H1 (cell line): ENCODE data around the gene HRH3. TPM values are rescaled to one million over a fixed set of nuclear protein-coding genes. Genes with fewer than 3 reads are reported as not detected.

Source experiments
- CTCF ChIA-PET: fragments of 300-600 bp; sonication (Branson Sonifier 250); formaldehyde crosslinking; loops from one replicate; lab custom pipeline; 2021; ENCODE audit not compliant: partially characterized antibody; lab: Charles Lee
- POLR2A ChIA-PET: fragments of 300-600 bp; sonication (Branson Sonifier 250); formaldehyde crosslinking; loops from one replicate; lab custom pipeline; 2021; ENCODE audit warnings: inconsistent platforms; ENCODE audit not compliant: partially characterized antibody; lab: Charles Lee
- DNase-seq, 2 experiments: peaks; one replicate each; pipeline versions ENCODE4 v3.0.0 to v3.0.0-alpha.2; 2010 to 2022; ENCODE audit warnings: low spot score in 2 of 2, low read depth in 1 of 2, mixed read lengths in 1 of 2
- FAIRE-seq: peaks from 2 replicates; lab custom pipeline; 2011; peaks lifted over from hg19 to GRCh38; lab: Jason Lieb, UNC
- H2AFZ ChIP-seq: 2 replicates; pipeline ENCODE4 v1.8.1; 2012; ENCODE audit warnings: low read length, inconsistent platforms
- H2AK5ac ChIP-seq: 2 replicates; pipeline ENCODE4 v1.6.1; 2013; ENCODE audit warnings: low read depth, low read length
- H2BK120ac ChIP-seq: replicated peaks from 2 replicates; pipeline ENCODE3; 2013; ENCODE audit warnings: low read depth, low read length, inconsistent platforms
- H2BK12ac ChIP-seq: 2 replicates; pipeline ENCODE4 v1.6.1; 2013; ENCODE audit warnings: low read depth, low read length
- H2BK15ac ChIP-seq: 2 replicates; pipeline ENCODE4 v1.6.1; 2013; ENCODE audit warnings: low read length
- H2BK20ac ChIP-seq: 2 replicates; pipeline ENCODE4 v1.6.1; 2013; ENCODE audit warnings: low read length
- H2BK5ac ChIP-seq: 2 replicates; pipeline ENCODE4 v1.6.1; 2013; ENCODE audit warnings: low read depth, low read length
- H3K14ac ChIP-seq: 2 replicates; pipeline ENCODE4 v1.6.1; 2013; ENCODE audit warnings: inconsistent platforms; ENCODE audit not compliant: insufficient read length
- H3K18ac ChIP-seq: 2 replicates; pipeline ENCODE4 v1.6.1; 2013; ENCODE audit warnings: low read length; ENCODE audit errors: extremely low read depth
- H3K23ac ChIP-seq: 2 replicates; pipeline ENCODE4 v1.6.1; 2013; ENCODE audit warnings: inconsistent platforms; ENCODE audit not compliant: insufficient read length
- H3K23me2 ChIP-seq: 2 replicates; pipeline ENCODE4 v1.6.1; 2013; ENCODE audit warnings: low read depth, low read length
- H3K27ac ChIP-seq: 2 replicates; pipeline ENCODE4 v1.6.1; 2011; ENCODE audit warnings: low read depth, low read length, inconsistent platforms
- H3K27me3 ChIP-seq, 4 experiments: replicated peaks in 1 of 4; 1 replicate in 1 of 4; 2 replicates in 3 of 4; pipeline versions ENCODE4 v1.6.1 to v1.8.1; 2011 to 2013; ENCODE audit warnings: low read length in 3 of 4, mild to moderate bottlenecking in 3 of 4, inconsistent platforms in 2 of 4, mixed read lengths in 2 of 4, moderate library complexity in 1 of 4; ENCODE audit not compliant: control insufficient read depth in 3 of 4, insufficient read depth in 3 of 4; ENCODE audit errors: extremely low read depth in 1 of 4
- H3K36me3 ChIP-seq, 4 experiments: 2 replicates each; pipeline versions ENCODE4 v1.6.1 to v1.8.1; 2011 to 2013; ENCODE audit warnings: mild to moderate bottlenecking in 4 of 4, low read length in 3 of 4, moderate library complexity in 2 of 4, control low read depth in 1 of 4, inconsistent platforms in 1 of 4; ENCODE audit not compliant: insufficient read depth in 4 of 4, control insufficient read depth in 2 of 4
- H3K4ac ChIP-seq: replicated peaks from 2 replicates; pipeline ENCODE3; 2013; ENCODE audit warnings: low read length, low read depth, mixed read lengths, inconsistent platforms; ENCODE audit not compliant: insufficient read length
- H3K4me1 ChIP-seq, 4 experiments: replicated peaks in 1 of 4; 1 replicate in 1 of 4; 2 replicates in 3 of 4; pipeline versions ENCODE4 v1.6.1 to v1.8.1; 2011 to 2013; ENCODE audit warnings: low read length in 3 of 4, inconsistent platforms in 2 of 4, mixed read lengths in 1 of 4; ENCODE audit not compliant: insufficient read depth in 4 of 4, control insufficient read depth in 3 of 4
- H3K4me2 ChIP-seq, 2 experiments: 2 replicates each; pipeline versions ENCODE4 v1.6.1 to v1.8.1; 2011 to 2013; ENCODE audit warnings: low read depth in 2 of 2, low read length in 2 of 2, control low read depth in 1 of 2, inconsistent platforms in 1 of 2, mild to moderate bottlenecking in 1 of 2; ENCODE audit not compliant: insufficient read depth in 1 of 2
- H3K4me3 ChIP-seq, 4 experiments: fragments of 200-600, 300-600 bp in 1 of 4; sonication (generic), shearing (Covaris generic), sonication (Bioruptor Twin) in 1 of 4; 2 replicates each; pipeline versions ENCODE4 v1.5.1 to v1.8.1; 2011 to 2016; ENCODE audit warnings: low read length in 4 of 4, low read depth in 3 of 4, control low read depth in 2 of 4, inconsistent platforms in 2 of 4, mild to moderate bottlenecking in 2 of 4, mixed read lengths in 1 of 4, moderate library complexity in 1 of 4; ENCODE audit not compliant: insufficient read depth in 2 of 4; ENCODE audit errors: extremely low read depth in 1 of 4
- H3K56ac ChIP-seq: replicated peaks from 2 replicates; pipeline ENCODE3; 2013; ENCODE audit warnings: low read depth, mild to moderate bottlenecking, mixed read lengths, low read length, inconsistent platforms; ENCODE audit not compliant: insufficient read length
- H3K79me1 ChIP-seq: 2 replicates; pipeline ENCODE4 v1.6.1; 2013; ENCODE audit warnings: low read depth, low read length, control low read depth
- H3K79me2 ChIP-seq, 2 experiments: 2 replicates each; pipeline versions ENCODE4 v1.6.1 to v1.8.1; 2012 to 2013; ENCODE audit warnings: low read length in 2 of 2, mild to moderate bottlenecking in 2 of 2, inconsistent platforms in 1 of 2; ENCODE audit not compliant: insufficient read depth in 2 of 2, control insufficient read depth in 1 of 2
- H3K9ac ChIP-seq, 4 experiments: replicated peaks in 1 of 4; 1 replicate in 1 of 4; 2 replicates in 3 of 4; pipeline versions ENCODE4 v1.6.1 to v1.8.1; 2011 to 2013; ENCODE audit warnings: low read depth in 3 of 4, low read length in 3 of 4, control low read depth in 2 of 4, mild to moderate bottlenecking in 2 of 4, moderate library complexity in 2 of 4, inconsistent platforms in 1 of 4; ENCODE audit errors: extremely low read depth in 1 of 4
- H3K9me3 ChIP-seq, 2 experiments: 2 replicates each; pipeline versions ENCODE4 v1.6.1 to v1.8.1; 2012 to 2013; ENCODE audit warnings: mild to moderate bottlenecking in 2 of 2, moderate library complexity in 2 of 2, control low read depth in 1 of 2, inconsistent platforms in 1 of 2, low read depth in 1 of 2, low read length in 1 of 2, mixed read lengths in 1 of 2; ENCODE audit not compliant: insufficient read depth in 2 of 2
- H4K20me1 ChIP-seq, 2 experiments: replicated peaks in 1 of 2; 2 replicates each; pipeline versions ENCODE3 to v1.8.1; 2011 to 2013; ENCODE audit warnings: inconsistent platforms in 2 of 2, low read length in 2 of 2, mild to moderate bottlenecking in 1 of 2; ENCODE audit not compliant: insufficient read depth in 2 of 2, control insufficient read depth in 1 of 2
- H4K5ac ChIP-seq: 2 replicates; pipeline ENCODE4 v1.6.1; 2013; ENCODE audit warnings: low read length, low read depth, mixed read lengths, inconsistent platforms; ENCODE audit not compliant: insufficient read length
- H4K8ac ChIP-seq: 2 replicates; pipeline ENCODE4 v1.8.0; 2013; ENCODE audit warnings: mild to moderate bottlenecking, moderate library complexity, low read length, inconsistent platforms; ENCODE audit not compliant: insufficient read depth; ENCODE audit errors: extremely low read depth
- H4K91ac ChIP-seq: replicated peaks from 2 replicates; pipeline ENCODE3; 2013; ENCODE audit warnings: low read length, mixed read lengths, inconsistent platforms; ENCODE audit not compliant: insufficient read length
- RXRA ChIP-seq: IDR thresholded peaks from 2 replicates; pipeline ENCODE4 v1.6.1; 2011; ENCODE audit warnings: low read depth, mild to moderate bottlenecking, low read length, moderate library complexity; ENCODE audit not compliant: insufficient read depth
- WGBS, 2 experiments: shearing (Covaris generic) in 1 of 2; methylation state at CpG; one replicate each; pipeline versions ENCODE4 v1.1.6 to v1.1.7; 2013 to 2015; ENCODE audit warnings: low lambda C conversion rate in 2 of 2, mixed read lengths in 2 of 2, inconsistent platforms in 1 of 2, low coverage in 1 of 2, missing lambda C conversion rate in 1 of 2; ENCODE audit not compliant: insufficient replicate concordance in 2 of 2, insufficient coverage in 1 of 2, insufficient read length in 1 of 2; ENCODE audit errors: extremely low coverage in 1 of 2, missing lambda C conversion rate in 1 of 2; 5-methylcytosine and 5-hydroxymethylcytosine counted together
- polyA plus RNA-seq, 7 experiments: library from polyadenylated mRNA; depleted of rRNA in 3 of 7; stranded (reverse) in 5 of 7; unstranded in 2 of 7; fragments of >200 nt in 5 of 7; fragments of 200-250 nt in 2 of 7; gene quantifications; 1 replicate in 5 of 7; 2 replicates in 1 of 7; 4 replicates in 1 of 7; pipeline versions ENCODE4 v1.2.1 to v1.2.3, GENCODE V29; 2011 to 2013; ENCODE audit warnings: missing spikeins in 2 of 7, mixed read lengths in 2 of 7
- total RNA-seq: library from RNA; stranded (reverse); fragmentation: NEBNext Ultra II Directional; extraction: Animal tissue kit (Norgen Biotek cat#: 25700); gene quantifications from 2 replicates; pipeline ENCODE4 v1.2.1, GENCODE V29; 2021

HRH3 gene
- total and polyA plus RNA-seq, 2 of the 8 experiments (the other 6 are each of a cell fraction or from before 2014, with no cell fraction given): 2.0 to 4.5 TPM

GRCh38 chr20:62216636-62217566, 3.2 kb downstream of the HRH3 start:
- Histone ChIP-seq H3K23ac (no peak overlapping the region), H3K79me1 (no peaks in the 10 kb centered on the region), H4K5ac (no peak overlapping the region), H3K27me3 (peaks cover 9 to 40% (median 36%) of the 10 kb centered on the region in 4 experiments), H3K9ac (no peak overlapping the region), H3K23me2 (peaks cover 21% of the 10 kb centered on the region; the same call in 1 of the 2 replicates), H3K27ac (no peak overlapping the region), H2AFZ (no peak overlapping the region), H3K79me2 (no peaks in the 10 kb centered on the region), H4K8ac (no peak overlapping the region), H2BK12ac (no peak overlapping the region), H3K4me2 (no peak overlapping the region), H3K4me1 (peaks cover 0 to 31% (median 18%) of the 10 kb centered on the region in 4 experiments; a peak in 6 of 7 replicates), H3K18ac (no peak overlapping the region), H2AK5ac (no peak overlapping the region), H3K4me3 (no peak overlapping the region), H3K36me3 (no peaks in the 10 kb centered on the region), H3K56ac (no peak overlapping the region), H2BK20ac (no peak overlapping the region), H2BK120ac (no peak overlapping the region), H3K14ac (no peak overlapping the region), H4K20me1 (peaks cover 6 to 18% of the 10 kb centered on the region in 2 experiments), H2BK15ac (no peak overlapping the region), H4K91ac (no peak overlapping the region), H3K9me3 (no peaks in the 10 kb centered on the region), H2BK5ac (no peak overlapping the region), H3K4ac (no peak overlapping the region)
- DNase-seq (no peak), FAIRE-seq (no peak)
- ChIA-PET POLR2A (interaction anchor here (1.4 kb wide), 1 partner anchor 9 kb away, joined by 6 read pairs; no protein-coding TSS in a partner anchor), CTCF (interaction anchor here (0.5 to 1.6 kb wide), 4 partner anchors 11 to 103 kb away, joined by 3 to 6 read pairs (median 4); no protein-coding TSS in a partner anchor)
- no peak for TF ChIP-seq RXRA
- WGBS, 2 experiments: 92% methylated on average over 21 of the region's 26 CpGs; no CpG with 5 or more reads in 1 of the 2 experiments
